TTC549 (cell line): ENCODE results near the gene TNKS1BP1.

ENCODE experiments used
- FAIRE-seq: peaks from 2 replicates; lab custom pipeline; 2012; peaks lifted over from hg19 to GRCh38; lab: Jason Lieb, UNC

TNKS1BP1 gene

GRCh38 chr11:57254631-57255030 is 70.1 kb downstream of the TNKS1BP1 start:
- no peak for FAIRE-seq

GRCh38 chr11:57251491-57252104 is 73.2 kb downstream of the TNKS1BP1 start:
- no peak for FAIRE-seq

- no peak for FAIRE-seq
Observed at GRCh38 chr11:57251037-57251436, 73.7 kb downstream of the TNKS1BP1 start.
